Measurements from ENCODE around the gene NRXN3. TPM values are rescaled to one million over a fixed set of nuclear protein-coding genes. Genes with fewer than 3 reads are reported as not detected.

The NRXN3 gene
- total and polyA plus RNA-seq, 8 donors: 0.29 to 41.1 (median 9.1) TPM

- no peaks in the 10 kb centered on the region for H3K9me3 ChIP-seq
- 86 to 92% (median 87%) methylated on average over 10 of the region's 10 CpGs for WGBS, 5 donors
- no peak for DNase-seq
- peaks cover 0 to 4% (median 0%) of the 10 kb centered on the region in 4 donors for H3K4me1 ChIP-seq
- intact Hi-C loops (cut with DNase I; ENCODE audit: low total_unique reads): no loop called here
- H3K36me3 ChIP-seq: no peaks in the 10 kb centered on the region
- no peak overlapping the region for H3K4me3 ChIP-seq
- no peak for TF ChIP-seq POLR2A (IDR thresholded peaks at IDR 0.05)
- no peak for TF ChIP-seq CTCF (IDR thresholded peaks at IDR 0.05)
- no peak for TF ChIP-seq EP300 (IDR thresholded peaks at IDR 0.05)
- TF ChIP-seq POLR2AphosphoS5 (IDR thresholded peaks at IDR 0.05): no peak
- no peak overlapping the region for H3K27ac ChIP-seq
- H3K27me3 ChIP-seq: no peaks in the 10 kb centered on the region
Measured at GRCh38 chr14:78238141-78238540, 68.0 kb downstream of the NRXN3 start.

- H3K9me3 ChIP-seq: no peaks in the 10 kb centered on the region
- H3K4me1 ChIP-seq: peaks cover 0 to 4% (median under 1%) of the 10 kb centered on the region in 4 donors
- H3K27ac ChIP-seq: no peak overlapping the region
- no peak overlapping the region for H3K4me3 ChIP-seq
- no peak for TF ChIP-seq CTCF (IDR thresholded peaks at IDR 0.05)
- no peak for TF ChIP-seq EP300 (IDR thresholded peaks at IDR 0.05)
- TF ChIP-seq POLR2AphosphoS5 (IDR thresholded peaks at IDR 0.05): no peak
- TF ChIP-seq POLR2A (IDR thresholded peaks at IDR 0.05): no peak
- WGBS, 5 donors: 18 to 53% (median 36%) methylated on average over 3 of the region's 3 CpGs
- intact Hi-C loops (cut with DNase I; ENCODE audit: low total_unique reads): no loop called here
- H3K27me3 ChIP-seq: no peaks in the 10 kb centered on the region
- no peaks in the 10 kb centered on the region for H3K36me3 ChIP-seq
- DNase-seq: no peak
Measured at GRCh38 chr14:78240567-78240966, 70.4 kb downstream of the NRXN3 start.

DNA sequence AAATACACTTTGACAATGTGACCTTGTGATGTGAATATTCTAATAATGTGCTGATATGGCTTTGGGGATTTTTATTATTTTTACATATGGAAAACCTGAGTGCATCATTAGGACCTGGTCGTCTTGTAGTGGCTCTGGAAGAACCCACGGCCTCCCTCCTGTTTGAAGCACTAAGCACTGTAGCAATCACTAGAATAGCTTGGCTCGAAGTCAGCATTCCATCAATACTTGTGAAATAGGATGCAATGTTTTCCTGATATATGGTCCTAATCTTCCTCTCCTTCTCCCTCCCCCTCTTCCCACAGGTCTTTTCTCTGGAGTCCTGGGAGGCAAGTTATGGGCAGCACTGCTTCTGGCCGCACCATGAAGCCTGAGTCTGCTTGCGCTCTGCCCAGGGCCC, 71.9 kb downstream of the NRXN3 start:
- H3K27me3 ChIP-seq: no peaks in the 10 kb centered on the region
- peaks cover 0 to 4% (median 2%) of the 10 kb centered on the region in 4 donors for H3K4me1 ChIP-seq
- no peaks in the 10 kb centered on the region for H3K9me3 ChIP-seq
- no peak overlapping the region for H3K4me3 ChIP-seq
- intact Hi-C loops (cut with DNase I; ENCODE audit: low total_unique reads): no loop called here
- no peak for DNase-seq
- TF ChIP-seq EP300 (IDR thresholded peaks at IDR 0.05) (no peak), POLR2AphosphoS5 (IDR thresholded peaks at IDR 0.05) (no peak), POLR2A (IDR thresholded peaks at IDR 0.05) (no peak), CTCF (IDR thresholded peaks at IDR 0.05) (no peak)
- H3K36me3 ChIP-seq: no peaks in the 10 kb centered on the region
- 43 to 76% (median 62%) methylated on average over 5 of the region's 5 CpGs for WGBS, 5 donors
- H3K27ac ChIP-seq: no peak overlapping the region

- no peaks in the 10 kb centered on the region for H3K27me3 ChIP-seq
- no peak for DNase-seq
- 89 to 96% (median 94%) methylated on average over 16 to 20 of the region's 20 CpGs for WGBS, 5 donors
Measured at GRCh38 chr14:78243187-78243586, 73.0 kb downstream of the NRXN3 start.

More at GRCh38 chr14:78243187-78243586, 73.0 kb downstream of the NRXN3 start:
- intact Hi-C loops (cut with DNase I; ENCODE audit: low total_unique reads): no loop called here
- Histone ChIP-seq H3K9me3 (no peaks in the 10 kb centered on the region), H3K4me1 (peaks cover 0 to 4% (median 2%) of the 10 kb centered on the region in 4 donors), H3K27ac (no peak overlapping the region), H3K4me3 (no peak overlapping the region), H3K36me3 (no peaks in the 10 kb centered on the region)
- TF ChIP-seq POLR2AphosphoS5 (IDR thresholded peaks at IDR 0.05) (no peak), POLR2A (IDR thresholded peaks at IDR 0.05) (no peak), EP300 (IDR thresholded peaks at IDR 0.05) (no peak), CTCF (IDR thresholded peaks at IDR 0.05) (no peak)

Measured in stomach (tissue), 9 donors.